Astrocyte (in vitro differentiated cells and primary cell): ENCODE measurements around the gene UBE2K. TPM values are rescaled to one million over a fixed set of nuclear protein-coding genes. Genes with fewer than 3 reads are reported as not detected.

ENCODE experiments used
- DNase-seq: peaks from one replicate; pipeline ENCODE4 v3.0.0-alpha.2; 2010; ENCODE audit warnings: low read depth
- FAIRE-seq: peaks from 2 replicates; lab custom pipeline; 2011; peaks lifted over from hg19 to GRCh38; lab: Jason Lieb, UNC
- H2AFZ ChIP-seq: 2 replicates; pipeline ENCODE4 v1.6.0; 2012; ENCODE audit warnings: low read depth, low read length, inconsistent platforms
- H3K27ac ChIP-seq: 2 replicates; pipeline ENCODE4 v1.5.1; 2011; ENCODE audit warnings: low read depth, low read length, inconsistent platforms
- H3K27me3 ChIP-seq: 2 replicates; pipeline ENCODE4 v1.6.0; 2011; ENCODE audit warnings: low read length, inconsistent platforms; ENCODE audit not compliant: insufficient read depth
- H3K36me3 ChIP-seq: 2 replicates; pipeline ENCODE4 v1.5.1; 2011; ENCODE audit warnings: low read length, inconsistent platforms; ENCODE audit not compliant: insufficient read depth
- H3K4me1 ChIP-seq: 2 replicates; pipeline ENCODE4 v1.5.1; 2011; ENCODE audit warnings: low read length, inconsistent platforms; ENCODE audit not compliant: insufficient read depth
- H3K4me2 ChIP-seq: 2 replicates; pipeline ENCODE4 v1.6.0; 2012; ENCODE audit warnings: low read length, inconsistent platforms
- H3K4me3 ChIP-seq: 2 replicates; pipeline ENCODE4 v1.5.1; 2011; ENCODE audit warnings: low read depth, mild to moderate bottlenecking, low read length, inconsistent platforms; ENCODE audit not compliant: insufficient read depth
- H3K79me2 ChIP-seq: 2 replicates; pipeline ENCODE4 v1.6.0; 2012; ENCODE audit warnings: mild to moderate bottlenecking, low read length, inconsistent platforms; ENCODE audit not compliant: insufficient read depth
- H3K9ac ChIP-seq: 2 replicates; pipeline ENCODE4 v1.6.0; 2012; ENCODE audit warnings: mild to moderate bottlenecking, low read length, inconsistent platforms
- H3K9me3 ChIP-seq: 2 replicates; pipeline ENCODE4 v1.5.1; 2012; ENCODE audit warnings: low read depth, mild to moderate bottlenecking, low read length, inconsistent platforms; ENCODE audit not compliant: insufficient read depth
- H4K20me1 ChIP-seq: 2 replicates; pipeline ENCODE4 v1.6.0; 2012; ENCODE audit warnings: low read length, inconsistent platforms; ENCODE audit not compliant: insufficient read depth
- H3K27ac Mint-ChIP-seq: one replicate; pipeline ENCODE4 v1.8.0; 2021; ENCODE audit warnings: mild to moderate bottlenecking, mixed read lengths; ENCODE audit not compliant: unreplicated experiment
- H3K27me3 Mint-ChIP-seq: one replicate; pipeline ENCODE4 v1.8.0; 2021; ENCODE audit warnings: low read depth, mixed read lengths; ENCODE audit not compliant: unreplicated experiment
- H3K36me3 Mint-ChIP-seq: one replicate; pipeline ENCODE4 v1.8.0; 2021; ENCODE audit warnings: low read depth, mixed read lengths; ENCODE audit not compliant: unreplicated experiment
- H3K4me1 Mint-ChIP-seq: one replicate; pipeline ENCODE4 v1.8.0; 2021; ENCODE audit warnings: low read depth, mixed read lengths; ENCODE audit not compliant: unreplicated experiment
- H3K4me3 Mint-ChIP-seq: one replicate; pipeline ENCODE4 v1.8.0; 2021; ENCODE audit warnings: mild to moderate bottlenecking, moderate library complexity, mixed read lengths; ENCODE audit not compliant: unreplicated experiment
- H3K9me3 Mint-ChIP-seq: one replicate; pipeline ENCODE4 v1.8.0; 2021; ENCODE audit warnings: mild to moderate bottlenecking, mixed read lengths; ENCODE audit not compliant: unreplicated experiment
- CTCF ChIP-seq: IDR thresholded peaks from 2 replicates; pipeline ENCODE4 v1.5.1; 2011; ENCODE audit warnings: low read depth, mild to moderate bottlenecking, inconsistent platforms, low read length, moderate library complexity; ENCODE audit not compliant: insufficient read depth
- EZH2 ChIP-seq: IDR thresholded peaks from 2 replicates; pipeline ENCODE4 v1.6.1; 2012; ENCODE audit warnings: mild to moderate bottlenecking, low read length, inconsistent platforms; ENCODE audit not compliant: insufficient read depth
- total RNA-seq: library from RNA; stranded (reverse); gene quantifications from 2 replicates; pipeline ENCODE4 v1.2.1, GENCODE V29; 2021

UBE2K gene
- total RNA-seq, 1 donor from 2014 or later: 134 TPM

- no peak for TF ChIP-seq CTCF
- no peak for TF ChIP-seq EZH2
- H3K9me3 ChIP-seq: no peaks in the 10 kb centered on the region
- no peak for FAIRE-seq
- DNase-seq: no peak
- no peaks in the 10 kb centered on the region for H4K20me1 ChIP-seq
- no peak overlapping the region for H3K4me3 Mint-ChIP-seq
- H3K9me3 Mint-ChIP-seq: no peaks in the 10 kb centered on the region
- H3K27me3 ChIP-seq: no peaks in the 10 kb centered on the region
- no peaks in the 10 kb centered on the region for H3K79me2 ChIP-seq
- no peak overlapping the region for H3K27ac Mint-ChIP-seq
- H3K27me3 Mint-ChIP-seq: no peaks in the 10 kb centered on the region
- H2AFZ ChIP-seq: no peak overlapping the region
- H3K4me1 ChIP-seq: no peaks in the 10 kb centered on the region
- no peak overlapping the region for H3K9ac ChIP-seq
- no peaks in the 10 kb centered on the region for H3K36me3 ChIP-seq
- no peak overlapping the region for H3K4me3 ChIP-seq
- H3K4me1 Mint-ChIP-seq: no peaks in the 10 kb centered on the region
- no peak overlapping the region for H3K27ac ChIP-seq
- H3K4me2 ChIP-seq: no peak overlapping the region
- H3K36me3 Mint-ChIP-seq: peaks cover 1% of the 10 kb centered on the region
Observed at GRCh38 chr4:39657465-39657864, 40.5 kb upstream of the UBE2K start.

- Histone ChIP-seq H3K4me3 (no peak overlapping the region), H3K9ac (no peak overlapping the region), H3K27ac (no peak overlapping the region), H3K36me3 (no peaks in the 10 kb centered on the region), H3K4me1 (no peaks in the 10 kb centered on the region), H2AFZ (no peak overlapping the region), H4K20me1 (no peaks in the 10 kb centered on the region), H3K9me3 (no peaks in the 10 kb centered on the region), H3K79me2 (no peaks in the 10 kb centered on the region), H3K27me3 (no peaks in the 10 kb centered on the region), H3K4me2 (no peak overlapping the region)
- Mint-ChIP-seq H3K4me1 (no peaks in the 10 kb centered on the region), H3K9me3 (no peaks in the 10 kb centered on the region), H3K27ac (no peak overlapping the region), H3K4me3 (no peak overlapping the region), H3K27me3 (no peaks in the 10 kb centered on the region), H3K36me3 (peaks cover 1% of the 10 kb centered on the region)
- FAIRE-seq (no peak), DNase-seq (no peak)
- TF ChIP-seq CTCF (peak; percentile 30), EZH2 (no peak)
Observed at GRCh38 chr4:39658756-39659155, 39.2 kb upstream of the UBE2K start.

GRCh38 chr4:39660045-39660444 is 37.9 kb upstream of the UBE2K start:
- no peaks in the 10 kb centered on the region for H3K27me3 ChIP-seq
- peaks cover 7% of the 10 kb centered on the region for H3K4me1 Mint-ChIP-seq
- no peaks in the 10 kb centered on the region for H3K27me3 Mint-ChIP-seq
- H3K36me3 ChIP-seq: no peaks in the 10 kb centered on the region
- no peak overlapping the region for H3K27ac Mint-ChIP-seq
- peaks cover 3% of the 10 kb centered on the region for H3K4me1 ChIP-seq
- FAIRE-seq (no peak), DNase-seq (no peak)
- no peaks in the 10 kb centered on the region for H3K9me3 Mint-ChIP-seq
- H3K9me3 ChIP-seq: no peaks in the 10 kb centered on the region
- H2AFZ ChIP-seq: no peak overlapping the region
- H3K9ac ChIP-seq: no peak overlapping the region
- no peak overlapping the region for H3K27ac ChIP-seq
- peaks cover 1% of the 10 kb centered on the region for H3K36me3 Mint-ChIP-seq
- no peak overlapping the region for H3K4me2 ChIP-seq
- no peak overlapping the region for H3K4me3 Mint-ChIP-seq
- no peak overlapping the region for H3K4me3 ChIP-seq
- H4K20me1 ChIP-seq: no peaks in the 10 kb centered on the region
- no peak for TF ChIP-seq EZH2
- no peaks in the 10 kb centered on the region for H3K79me2 ChIP-seq
